SK-N-DZ (cell line): ENCODE data around the gene HNRNPR.
"Not testable (repeated sequence)": the region's sequence is repeated elsewhere in the genome, so short reads cannot be mapped to it uniquely, and the experiment has no call there.

ENCODE experiments used
- DNase-seq: peaks from one replicate; pipeline ENCODE4 v3.0.0-alpha.2; 2015; ENCODE audit warnings: low spot score

The HNRNPR gene

GRCh38 chr1:23331713-23332112 is 12.4 kb downstream of the HNRNPR start:
- no peak for DNase-seq

GRCh38 chr1:23330846-23331245 is 13.2 kb downstream of the HNRNPR start:
- DNase-seq, result no peak

GRCh38 chr1:23325393-23325792 is 18.7 kb downstream of the HNRNPR start:
- no peak for DNase-seq

- DNase-seq, result no peak
Measured at GRCh38 chr1:23322770-23323169, 21.3 kb downstream of the HNRNPR start.

- not testable (repeated sequence) for DNase-seq
Measured at GRCh38 chr1:23310280-23310679, 33.8 kb downstream of the HNRNPR start.

- no peak for DNase-seq
Measured at GRCh38 chr1:23304140-23304620, 39.9 kb downstream of the HNRNPR start.

GRCh38 chr1:23303524-23303923 is 40.6 kb downstream of the HNRNPR start:
- DNase-seq, result no peak

- no peak for DNase-seq
Measured at GRCh38 chr1:23296931-23297330, 47.2 kb downstream of the HNRNPR start.

- no peak for DNase-seq
Measured at GRCh38 chr1:23291706-23292105, 52.4 kb downstream of the HNRNPR start.

- no peak for DNase-seq
Measured at GRCh38 chr1:23290836-23291565, 53.1 kb downstream of the HNRNPR start.

- DNase-seq, result no peak
Measured at GRCh38 chr1:23288671-23289070, 55.4 kb downstream of the HNRNPR start.

- DNase-seq, result no peak
Measured at GRCh38 chr1:23288201-23288600, 55.9 kb downstream of the HNRNPR start.

GRCh38 chr1:23286401-23286800 is 57.7 kb downstream of the HNRNPR start:
- DNase-seq, result no peak

- DNase-seq, result no peak
Measured at GRCh38 chr1:23283667-23284602, 60.1 kb downstream of the HNRNPR start.

- no peak for DNase-seq
Measured at GRCh38 chr1:23282957-23283356, 61.1 kb downstream of the HNRNPR start.

GRCh38 chr1:23278717-23279116 is 65.4 kb downstream of the HNRNPR start:
- DNase-seq, result no peak

GRCh38 chr1:23276531-23276930 is 67.6 kb downstream of the HNRNPR start:
- DNase-seq, result no peak

- DNase-seq, result no peak
Measured at GRCh38 chr1:23274134-23274505, 70.0 kb downstream of the HNRNPR start.

- DNase-seq, result no peak
Measured at GRCh38 chr1:23273450-23274133, 70.5 kb downstream of the HNRNPR start.

GRCh38 chr1:23263380-23263887 is 80.7 kb downstream of the HNRNPR start:
- DNase-seq, result no peak

GRCh38 chr1:23258082-23258481 is 86.0 kb downstream of the HNRNPR start:
- not testable (repeated sequence) for DNase-seq

GRCh38 chr1:23257371-23257770 is 86.7 kb downstream of the HNRNPR start:
- DNase-seq, result not testable (repeated sequence)
